Adrenal gland (tissue), 12 donors: Measurements from ENCODE around the gene EPHB1. TPM values are rescaled to one million over a fixed set of nuclear protein-coding genes. Genes with fewer than 3 reads are reported as not detected.

Experiments used
- DNase-seq, 7 donors: peaks; one replicate each; pipeline ENCODE4 v3.0.0-alpha.2; 2019 to 2020
- H3K27ac ChIP-seq, 5 donors: fragments of 200-600 bp; sonication (generic) in 4 of 5; 1 replicate in 3 of 5; 2 replicates in 2 of 5; pipeline versions ENCODE4 v1.5.1 to v1.8.0; 2016 to 2020; ENCODE audit warnings: mild to moderate bottlenecking in 1 of 5
- H3K27me3 ChIP-seq: fragments of 200-600 bp; 2 replicates; pipeline ENCODE4 v1.8.0; 2021
- H3K36me3 ChIP-seq, 2 donors: fragments of 200-600 bp; replicated peaks in 1 of 2; 1 replicate in 1 of 2; 2 replicates in 1 of 2; pipeline versions ENCODE4 v1.5.1 to v1.8.0; 2018 to 2022
- H3K4me1 ChIP-seq, 2 donors: fragments of 200-600 bp; replicated peaks in 1 of 2; 1 replicate in 1 of 2; 2 replicates in 1 of 2; pipeline versions ENCODE4 v1.5.1 to v1.8.0; 2018 to 2021
- H3K4me3 ChIP-seq, 4 donors: fragments of 200-600 bp; sonication (generic) in 3 of 4; one replicate each; pipeline ENCODE4 v1.5.1; 2016 to 2018
- H3K9me3 ChIP-seq, 3 donors: fragments of 200-600 bp; sonication (generic) in 1 of 3; replicated peaks in 1 of 3; 1 replicate in 2 of 3; 2 replicates in 1 of 3; pipeline versions ENCODE4 v1.5.1 to v1.8.0; 2016 to 2021
- POLR2A ChIP-seq, 2 donors: fragments of 450-650 bp; IDR thresholded peaks; one replicate each; pipeline ENCODE4 v1.6.1; 2017; ENCODE audit warnings: antibody characterized with exemption in 2 of 2, mild to moderate bottlenecking in 2 of 2, moderate library complexity in 1 of 2
- WGBS, 4 donors: extraction: QIAGEN DNeasy Blood & Tissue Kit in 2 of 4; methylation state at CpG; one replicate each; pipeline versions ENCODE4 v1.1.5 to v1.1.7; 2013 to 2017; 5-methylcytosine and 5-hydroxymethylcytosine counted together
- intact Hi-C, 2 donors: fragments of 100-400 bp; cut with DNase I; formaldehyde crosslinking; loops; one replicate each; pipeline versions ENCODE4 v1.14.1 to v1.15.0; 2022 to 2023
- polyA plus RNA-seq, 3 donors: library from polyadenylated mRNA; stranded (reverse); fragments of 200-250 nt in 2 of 3; fragments of 350-450 nt in 1 of 3; fragmentation: Illumina TruSeq in 1 of 3; extraction: RNeasy Lipid Tissue Mini Kit (QIAGEN cat#74804) in 1 of 3; gene quantifications; one replicate each; pipeline ENCODE4 v1.2.3, GENCODE V29; 2013 to 2014
- total RNA-seq, 9 donors: library from RNA; depleted of rRNA in 4 of 9; stranded (reverse); fragments of >200 nt in 4 of 9; fragments of 120-200 nt in 1 of 9; fragmentation: NEBNext Ultra II Directional in 1 of 9; extraction: Animal tissue kit (Norgen Biotek cat#: 25700) in 1 of 9; gene quantifications; one replicate each; pipeline versions ENCODE4 v1.1.0 to v1.2.4, GENCODE V29; 2013 to 2023
- TF ChIP-seq, protein P1 (sequence below), 6 experiments: fragments of 450-650 bp in 4 of 6; fragments of 200-600 bp in 2 of 6; sonication (generic) in 1 of 6; IDR thresholded peaks; 1 replicate in 5 of 6; 2 replicates in 1 of 6; pipeline versions ENCODE4 v1.5.1 to v1.8.0; 2016 to 2021; ENCODE audit warnings: antibody characterized with exemption in 6 of 6, mild to moderate bottlenecking in 2 of 6, moderate library complexity in 1 of 6
- donor health status: healthy with polysubstance abuse.
- donor health status: Bipolar disorder and iron deficiency.
- donor health status: DM: yes; HTN: yes; CAD: no.
- donor health status: DM: no; HTN: no; CAD: no.
- donor health status: DM: no; HTN: no; CAD: no.
- donor health status: DM: yes; HTN: yes; CAD: no.

The EPHB1 gene
- total and polyA plus RNA-seq, 12 donors: 0.10 to 3.4 (median 0.98) TPM

GRCh38 chr3:134959516-134959915 lies 164.5 kb downstream of the EPHB1 start:
- H3K27me3 ChIP-seq: no peaks in the 10 kb centered on the region
- H3K4me1 ChIP-seq: no peaks in the 10 kb centered on the region
- TF ChIP-seq, protein P1, sequence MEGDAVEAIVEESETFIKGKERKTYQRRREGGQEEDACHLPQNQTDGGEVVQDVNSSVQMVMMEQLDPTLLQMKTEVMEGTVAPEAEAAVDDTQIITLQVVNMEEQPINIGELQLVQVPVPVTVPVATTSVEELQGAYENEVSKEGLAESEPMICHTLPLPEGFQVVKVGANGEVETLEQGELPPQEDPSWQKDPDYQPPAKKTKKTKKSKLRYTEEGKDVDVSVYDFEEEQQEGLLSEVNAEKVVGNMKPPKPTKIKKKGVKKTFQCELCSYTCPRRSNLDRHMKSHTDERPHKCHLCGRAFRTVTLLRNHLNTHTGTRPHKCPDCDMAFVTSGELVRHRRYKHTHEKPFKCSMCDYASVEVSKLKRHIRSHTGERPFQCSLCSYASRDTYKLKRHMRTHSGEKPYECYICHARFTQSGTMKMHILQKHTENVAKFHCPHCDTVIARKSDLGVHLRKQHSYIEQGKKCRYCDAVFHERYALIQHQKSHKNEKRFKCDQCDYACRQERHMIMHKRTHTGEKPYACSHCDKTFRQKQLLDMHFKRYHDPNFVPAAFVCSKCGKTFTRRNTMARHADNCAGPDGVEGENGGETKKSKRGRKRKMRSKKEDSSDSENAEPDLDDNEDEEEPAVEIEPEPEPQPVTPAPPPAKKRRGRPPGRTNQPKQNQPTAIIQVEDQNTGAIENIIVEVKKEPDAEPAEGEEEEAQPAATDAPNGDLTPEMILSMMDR (IDR thresholded peaks at IDR 0.05): no peak
- TF ChIP-seq POLR2A (IDR thresholded peaks at IDR 0.05): no peak
- H3K27ac ChIP-seq: no peak overlapping the region
- intact Hi-C loops: no loop called here
- H3K9me3 ChIP-seq: no peaks in the 10 kb centered on the region
- no peak overlapping the region for H3K4me3 ChIP-seq
- H3K36me3 ChIP-seq: no peaks in the 10 kb centered on the region
- DNase-seq: no peak

DNA sequence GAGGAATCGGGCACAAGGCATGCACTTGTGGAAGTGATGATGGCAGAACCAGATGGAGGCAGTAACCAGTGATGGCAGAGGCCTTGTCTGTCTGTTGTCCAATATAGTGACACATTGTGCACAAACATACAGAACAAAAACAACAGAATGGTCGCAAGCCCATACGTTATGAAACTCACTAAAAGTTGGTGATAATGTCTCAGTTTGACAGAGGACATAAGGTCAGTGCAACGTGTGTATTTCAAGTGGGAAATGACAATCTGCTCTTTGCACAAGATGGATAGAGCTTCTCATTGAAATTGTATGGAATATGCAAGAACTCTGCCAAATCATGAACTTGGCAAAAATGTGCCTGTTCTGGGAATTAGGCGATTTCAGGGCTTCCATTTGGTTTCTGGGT lies 169.2 kb downstream of the EPHB1 start:
- no peak overlapping the region for H3K4me3 ChIP-seq
- H3K27me3 ChIP-seq: no peaks in the 10 kb centered on the region
- no peaks in the 10 kb centered on the region for H3K9me3 ChIP-seq
- H3K27ac ChIP-seq: no peak overlapping the region
- TF ChIP-seq POLR2A (IDR thresholded peaks at IDR 0.05): no peak
- TF ChIP-seq, protein P1 (IDR thresholded peaks at IDR 0.05): no peak
- intact Hi-C loops: no loop called here
- H3K4me1 ChIP-seq: no peaks in the 10 kb centered on the region
- no peaks in the 10 kb centered on the region for H3K36me3 ChIP-seq
- WGBS, 4 donors: 64 to 85% (median 73%) methylated on average over 5 of the region's 5 CpGs
- DNase-seq: no peak

DNA sequence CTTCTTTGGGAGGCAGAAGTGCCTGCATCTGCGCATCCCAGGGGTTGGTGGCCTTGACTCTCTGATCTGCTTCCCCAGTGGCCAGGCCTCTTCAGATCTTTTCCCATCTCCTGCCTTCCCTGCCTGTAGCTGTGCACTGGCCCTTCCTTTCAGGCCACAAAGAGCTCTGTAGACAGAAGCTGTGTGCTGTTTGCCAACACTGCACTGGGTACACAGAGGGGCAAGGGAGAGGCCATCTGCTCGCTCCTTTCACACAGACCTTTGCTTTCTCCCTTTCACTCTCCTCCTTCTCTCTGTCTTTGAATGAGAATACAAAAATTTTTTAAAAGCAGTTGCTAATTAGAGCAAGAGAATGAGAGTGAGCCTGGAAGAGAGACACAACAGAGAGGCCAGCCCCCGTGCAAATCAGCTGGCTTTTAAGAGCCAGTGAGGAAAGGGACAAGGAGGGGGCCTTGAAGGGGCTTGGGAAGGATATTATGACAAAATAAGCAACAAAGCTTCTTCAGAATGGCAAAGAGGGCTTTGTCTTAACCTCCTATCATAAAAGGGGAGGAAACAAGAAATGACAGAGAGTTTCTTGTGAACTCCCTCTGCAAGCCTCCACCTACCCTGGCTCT lies 170.9 kb downstream of the EPHB1 start:
- Histone ChIP-seq H3K27ac (no peak overlapping the region), H3K4me3 (no peak overlapping the region), H3K4me1 (no peaks in the 10 kb centered on the region), H3K27me3 (no peaks in the 10 kb centered on the region), H3K9me3 (no peaks in the 10 kb centered on the region), H3K36me3 (no peaks in the 10 kb centered on the region)
- intact Hi-C loops: no loop called here
- WGBS, 4 donors: 69 to 77% (median 74%) methylated on average over 3 of the region's 3 CpGs
- no peak for DNase-seq
- TF ChIP-seq, protein P1 (IDR thresholded peaks at IDR 0.05): no peak

GRCh38 chr3:134970895-134971294 lies 175.8 kb downstream of the EPHB1 start:
- Histone ChIP-seq H3K4me3 (no peak overlapping the region), H3K27ac (no peak overlapping the region), H3K36me3 (no peaks in the 10 kb centered on the region), H3K27me3 (no peaks in the 10 kb centered on the region), H3K4me1 (no peaks in the 10 kb centered on the region), H3K9me3 (no peaks in the 10 kb centered on the region)
- no peak for DNase-seq
- TF ChIP-seq, protein P1 (IDR thresholded peaks at IDR 0.05): no peak
- TF ChIP-seq POLR2A (IDR thresholded peaks at IDR 0.05): no peak
- intact Hi-C loops: no loop called here
- 67 to 89% (median 78%) methylated on average over 2 of the region's 2 CpGs for WGBS, 4 donors
